ENCODE measurements around the gene PTPN3.

GRCh38 chr9:109499631-109500410 is 1.7 kb upstream of the PTPN3 start:
- TF ChIP-seq POLR2A (IDR thresholded peaks at IDR 0.05), result peak in 1 of 2 donors; percentile 24
- TF ChIP-seq CTCF (IDR thresholded peaks at IDR 0.05), result no peak
